Transverse colon (tissue), 3 donors: ENCODE data around the gene SHISAL2A.

Experiments
- CTCF ChIP-seq, 5 experiments: fragments of 200-600 bp in 3 of 5; fragments of 450-650 bp in 2 of 5; sonication (generic) in 3 of 5; IDR thresholded peaks; 1 replicate in 2 of 5; 2 replicates in 3 of 5; pipeline ENCODE4 v1.5.1; 2016 to 2017; ENCODE audit warnings: antibody characterized with exemption in 5 of 5, inconsistent platforms in 3 of 5, mild to moderate bottlenecking in 2 of 5, moderate library complexity in 1 of 5
- EP300 ChIP-seq: sonication (generic); formaldehyde crosslinking; IDR thresholded peaks from one replicate; pipeline ENCODE4 v1.6.1; 2017; ENCODE audit warnings: antibody characterized with exemption, low read depth

GRCh38 chr1:52637946-52638345 lies 5.0 kb downstream of the SHISAL2A start:
- TF ChIP-seq CTCF (IDR thresholded peaks at IDR 0.05) (no peak), EP300 (no peak)
